Coronary artery (tissue), 2 donors: ENCODE measurements around the gene CBX8.

Source experiments
- DNase-seq: peaks from one replicate; pipeline ENCODE4 v3.0.0-alpha.2; 2017; ENCODE audit warnings: low spot score
- H3K27ac ChIP-seq, 2 donors: fragments of 200-600 bp; sonication (generic); one replicate each; pipeline ENCODE4 v1.5.1; 2016 to 2019
- H3K4me3 ChIP-seq: fragments of 200-600 bp; sonication (generic); 2 replicates; pipeline ENCODE4 v1.5.1; 2016; ENCODE audit warnings: mild to moderate bottlenecking, moderate library complexity
- TF ChIP-seq, protein P1 (sequence below): fragments of 200-600 bp; sonication (generic); IDR thresholded peaks from one replicate; pipeline ENCODE4 v1.5.1; 2019; ENCODE audit warnings: antibody characterized with exemption

The CBX8 gene

DNA sequence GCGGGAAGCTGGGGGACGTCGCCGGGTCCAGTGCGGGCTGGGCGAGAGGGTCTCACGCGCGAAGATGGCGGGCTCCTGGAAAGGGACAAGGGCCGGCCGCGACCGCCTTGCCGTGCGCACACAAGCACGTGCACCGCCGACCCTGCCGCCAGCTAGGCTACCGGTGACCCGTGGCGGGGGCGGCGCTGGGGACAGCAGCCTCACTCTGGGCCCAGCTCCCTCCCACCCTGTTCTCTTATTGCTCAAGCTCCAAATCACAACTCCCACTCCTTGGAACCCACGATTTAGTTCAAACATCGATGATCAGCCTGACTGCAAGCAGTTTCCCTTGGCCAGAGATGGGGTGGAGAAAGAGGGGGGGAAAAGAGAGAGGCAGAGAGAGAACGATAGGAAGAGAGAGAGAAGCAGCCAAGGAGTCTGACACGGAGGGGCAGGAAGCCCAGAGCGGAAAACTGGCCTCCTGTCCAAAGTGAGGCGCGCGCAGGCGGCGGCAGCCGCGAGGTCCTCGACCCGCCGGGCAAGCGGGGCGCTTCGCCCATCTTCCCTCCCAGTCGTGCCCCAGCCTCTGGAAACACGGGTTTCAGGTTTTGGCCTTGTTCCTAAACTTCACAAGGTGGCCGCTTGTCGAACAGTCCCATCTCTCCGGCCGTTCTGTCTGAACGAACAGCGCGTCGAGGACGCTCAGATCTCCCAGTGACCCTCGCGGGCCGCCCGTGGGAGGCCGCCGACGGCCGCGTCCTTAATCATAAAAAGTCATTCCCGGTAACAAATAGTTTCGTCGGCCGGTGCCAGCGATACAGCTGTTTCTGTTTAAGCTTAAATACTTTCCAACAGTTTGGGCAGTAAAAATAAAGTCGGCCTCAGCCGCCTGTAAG lies 1.7 kb upstream of the CBX8 start:
- Histone ChIP-seq H3K4me3 (peak overlapping the region; percentile 96), H3K27ac (no peak overlapping the region)
- TF ChIP-seq, protein P1, sequence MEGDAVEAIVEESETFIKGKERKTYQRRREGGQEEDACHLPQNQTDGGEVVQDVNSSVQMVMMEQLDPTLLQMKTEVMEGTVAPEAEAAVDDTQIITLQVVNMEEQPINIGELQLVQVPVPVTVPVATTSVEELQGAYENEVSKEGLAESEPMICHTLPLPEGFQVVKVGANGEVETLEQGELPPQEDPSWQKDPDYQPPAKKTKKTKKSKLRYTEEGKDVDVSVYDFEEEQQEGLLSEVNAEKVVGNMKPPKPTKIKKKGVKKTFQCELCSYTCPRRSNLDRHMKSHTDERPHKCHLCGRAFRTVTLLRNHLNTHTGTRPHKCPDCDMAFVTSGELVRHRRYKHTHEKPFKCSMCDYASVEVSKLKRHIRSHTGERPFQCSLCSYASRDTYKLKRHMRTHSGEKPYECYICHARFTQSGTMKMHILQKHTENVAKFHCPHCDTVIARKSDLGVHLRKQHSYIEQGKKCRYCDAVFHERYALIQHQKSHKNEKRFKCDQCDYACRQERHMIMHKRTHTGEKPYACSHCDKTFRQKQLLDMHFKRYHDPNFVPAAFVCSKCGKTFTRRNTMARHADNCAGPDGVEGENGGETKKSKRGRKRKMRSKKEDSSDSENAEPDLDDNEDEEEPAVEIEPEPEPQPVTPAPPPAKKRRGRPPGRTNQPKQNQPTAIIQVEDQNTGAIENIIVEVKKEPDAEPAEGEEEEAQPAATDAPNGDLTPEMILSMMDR: no peak
- DNase-seq: no peak

DNA sequence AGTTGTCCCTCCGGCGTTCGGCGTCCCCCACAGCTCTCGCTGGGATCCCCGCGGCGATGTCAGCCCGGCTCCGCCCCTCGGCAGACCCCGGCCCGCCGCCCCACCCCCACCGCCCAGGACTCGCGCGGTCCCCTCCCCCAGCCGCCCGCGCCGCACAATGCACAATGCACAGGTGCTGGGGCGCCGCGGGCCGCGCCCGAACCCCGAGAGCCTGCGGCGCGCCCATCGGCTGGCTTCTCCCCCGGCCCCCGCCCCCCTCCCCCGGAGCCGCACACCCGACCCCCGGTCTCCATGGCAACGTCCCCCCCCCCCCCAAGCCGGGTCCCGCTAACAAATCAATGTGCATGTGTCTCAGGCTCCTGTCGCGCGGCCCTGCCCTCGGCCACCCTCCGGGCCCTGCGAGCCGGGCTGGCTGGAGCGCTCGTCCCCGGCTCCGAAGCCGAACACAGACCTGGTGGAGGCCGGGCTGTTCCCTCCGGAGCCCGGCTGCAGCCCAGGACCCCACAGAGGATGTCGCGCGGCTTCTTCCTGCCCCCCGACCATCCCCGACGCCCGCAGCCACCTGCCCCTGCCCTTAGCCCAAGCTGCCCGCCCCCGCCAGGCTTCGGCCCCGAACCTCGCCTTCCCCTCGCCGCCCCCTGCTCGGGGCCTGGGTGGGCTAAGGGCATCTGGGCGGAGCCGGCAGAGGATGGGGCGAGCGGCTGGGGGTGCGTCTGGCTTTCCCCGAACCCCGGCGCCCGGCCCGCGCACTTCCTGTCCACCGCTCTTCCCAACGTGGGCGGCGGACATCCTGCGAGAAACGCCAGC lies 818 bp upstream of the CBX8 start:
- Histone ChIP-seq H3K27ac (peak overlapping the region in 1 of 2 donors; percentile 90), H3K4me3 (peak overlapping the region; percentile 96)
- no peak for DNase-seq
- TF ChIP-seq, protein P1: no peak

DNA sequence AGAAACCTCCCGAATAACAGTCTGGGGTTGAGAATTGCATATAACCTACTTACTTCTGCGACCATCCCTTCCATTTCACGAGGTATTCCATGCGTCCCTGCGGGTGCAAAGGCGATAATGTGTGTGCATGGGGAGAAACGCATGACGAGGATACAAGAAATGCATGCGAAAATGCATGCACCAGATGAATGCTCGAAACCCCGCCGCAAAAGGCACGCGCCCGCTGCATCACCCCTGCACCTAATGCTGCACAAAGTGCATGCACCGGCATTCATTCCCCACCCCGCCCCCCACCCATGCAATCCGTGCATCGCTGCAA lies 474 bp downstream of the CBX8 start:
- peak overlapping the region in 1 of 2 donors; percentile 90 for H3K27ac ChIP-seq
- no peak for DNase-seq
- TF ChIP-seq, protein P1: no peak
- H3K4me3 ChIP-seq: peak overlapping the region; percentile 96

DNA sequence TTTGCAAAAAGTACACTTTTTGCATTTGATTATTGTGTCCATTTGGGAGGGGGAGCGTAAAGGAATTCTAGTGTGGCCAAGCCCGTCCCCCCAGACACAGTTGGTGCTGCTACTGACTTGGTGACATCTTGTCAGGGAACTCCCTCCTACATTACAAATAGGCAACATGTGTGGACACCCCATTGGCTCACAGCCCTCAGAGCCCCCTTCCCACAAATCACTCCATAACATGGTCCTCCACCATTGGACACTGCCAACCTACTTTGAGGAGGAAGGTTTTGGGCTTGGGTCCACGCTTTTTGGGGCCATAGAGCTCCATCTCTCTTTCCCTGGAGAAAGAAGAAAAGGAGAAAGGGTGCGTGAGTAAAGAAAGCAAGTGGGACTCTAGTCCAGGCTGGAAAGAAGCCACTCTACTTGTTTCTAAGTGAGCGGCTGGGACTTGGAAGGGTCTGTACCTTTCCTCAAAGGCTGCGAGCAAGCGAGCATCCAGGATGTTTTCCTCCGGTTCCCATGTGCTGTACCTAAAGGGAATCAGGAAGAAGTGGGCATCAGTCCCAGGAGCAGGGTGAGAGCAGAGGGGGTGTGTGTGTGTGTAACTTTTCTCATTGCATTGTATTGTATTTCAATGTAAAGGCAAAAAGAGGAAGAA lies 958 bp downstream of the CBX8 start:
- no peak for DNase-seq
- TF ChIP-seq, protein P1: no peak
- H3K27ac ChIP-seq: no peak overlapping the region
- H3K4me3 ChIP-seq: peak overlapping the region; percentile 96

DNA sequence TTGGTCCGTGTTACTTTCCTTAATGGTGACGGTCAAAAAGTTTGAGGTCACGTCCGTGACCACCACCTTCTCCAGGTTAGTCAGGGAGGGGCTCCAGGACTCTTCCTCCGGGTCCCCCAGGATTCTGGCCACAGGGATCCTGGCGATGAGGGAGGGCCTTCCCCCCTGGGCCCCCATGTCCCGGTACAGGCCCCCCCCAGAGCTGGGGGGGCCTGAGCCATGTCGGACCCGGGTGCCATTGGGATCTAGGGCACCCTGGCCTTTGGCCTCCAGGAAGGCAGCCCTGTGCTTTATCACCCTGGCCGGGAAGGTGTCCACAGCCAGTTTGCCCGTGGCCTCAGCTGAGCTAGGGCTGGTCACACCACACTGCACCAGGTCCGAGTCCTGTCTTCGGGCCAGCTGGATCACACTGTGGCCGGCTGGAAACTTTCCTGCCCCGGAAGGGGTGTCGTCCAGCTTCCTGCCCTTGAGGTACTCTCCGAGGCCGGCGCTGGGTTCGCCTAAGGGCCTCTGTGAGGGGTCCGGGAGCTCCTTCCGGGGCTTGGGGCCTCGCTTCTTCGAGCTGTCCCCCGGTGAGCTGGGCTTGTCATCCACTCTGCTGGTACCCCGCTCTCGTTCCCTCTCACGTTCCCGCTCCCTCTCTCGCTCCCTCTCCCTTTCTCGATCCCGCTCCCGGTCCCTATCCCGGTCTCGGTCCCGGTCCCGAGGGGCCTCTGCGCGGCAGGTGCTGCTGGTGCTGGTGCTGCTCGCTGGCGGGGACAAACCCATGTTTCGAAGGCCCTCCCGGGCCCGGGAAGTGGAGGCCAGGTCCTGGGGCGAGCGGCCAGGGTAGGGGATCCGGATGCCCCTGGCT lies 2.0 kb downstream of the CBX8 start:
- H3K4me3 ChIP-seq: no peak overlapping the region
- H3K27ac ChIP-seq: no peak overlapping the region
- no peak for DNase-seq
- TF ChIP-seq, protein P1: no peak

DNA sequence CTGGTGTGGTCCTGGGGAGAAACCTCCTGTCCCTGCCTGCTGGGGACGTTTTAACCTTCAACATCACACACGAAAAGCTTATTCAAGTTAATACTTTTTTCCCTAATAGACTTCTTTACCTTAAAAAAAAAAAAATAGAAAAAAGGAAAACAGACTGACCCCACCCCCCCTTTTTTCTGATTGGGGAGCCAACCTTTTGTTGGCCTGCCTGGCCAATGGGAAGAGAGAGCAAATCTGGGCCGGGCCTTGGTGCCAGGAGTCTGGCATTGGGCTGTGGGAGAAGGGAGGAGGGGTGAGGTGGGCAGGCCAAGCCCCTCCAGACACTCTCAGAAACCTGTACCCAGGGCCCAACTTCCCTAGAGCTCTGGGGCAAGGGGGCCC lies 3.0 kb downstream of the CBX8 start:
- Histone ChIP-seq H3K27ac (peak overlapping the region in 1 of 2 donors; percentile 67), H3K4me3 (peak overlapping the region; percentile 69)
- no peak for DNase-seq
- TF ChIP-seq, protein P1: no peak
